Naive thymus-derived CD4-positive, alpha-beta T cell (primary cell): ENCODE results near the gene LHPP. TPM values are rescaled to one million over a fixed set of nuclear protein-coding genes. Genes with fewer than 3 reads are reported as not detected.

Source experiments
- ATAC-seq: fragments of 150-1000 bp; cut with Tn5 transposase; 2 replicates; pipeline ENCODE4 v1.10.0; 2021; ENCODE audit warnings: mild to moderate bottlenecking, moderate library complexity
- CTCF ChIA-PET: fragments of 350-600 bp; sonication (Branson Sonifier 250); formaldehyde crosslinking; loops from one replicate; lab custom pipeline; 2021; ENCODE audit warnings: antibody characterized with exemption; lab: Charles Lee
- POLR2A ChIA-PET: fragments of 350-600 bp; sonication (Branson Sonifier 250); formaldehyde crosslinking; loops from one replicate; lab custom pipeline; 2021; ENCODE audit warnings: antibody characterized with exemption, inconsistent platforms; lab: Charles Lee
- DNase-seq, 9 donors: peaks; one replicate each; pipeline versions ENCODE4 v3.0.0 to v3.0.0-alpha.2; 2020 to 2022; ENCODE audit warnings: mixed read lengths in 1 of 9
- H3K27ac ChIP-seq: one replicate; pipeline ENCODE4 v1.7.0; 2013; ENCODE audit warnings: mild to moderate bottlenecking, low read depth, low read length, moderate library complexity
- H3K27me3 ChIP-seq, 2 donors: one replicate each; pipeline ENCODE4 v1.7.0; 2013; ENCODE audit warnings: low read length in 2 of 2, mild to moderate bottlenecking in 2 of 2, moderate library complexity in 2 of 2; ENCODE audit not compliant: control insufficient read depth in 2 of 2, insufficient read depth in 2 of 2
- H3K36me3 ChIP-seq, 3 experiments: 1 replicate in 2 of 3; 2 replicates in 1 of 3; pipeline ENCODE4 v1.7.0; 2013; ENCODE audit warnings: low read length in 3 of 3, mild to moderate bottlenecking in 3 of 3, moderate library complexity in 1 of 3; ENCODE audit not compliant: insufficient read depth in 3 of 3, control insufficient read depth in 2 of 3
- H3K4me1 ChIP-seq, 2 donors: one replicate each; pipeline ENCODE4 v1.7.0; 2013; ENCODE audit warnings: low read length in 2 of 2, mild to moderate bottlenecking in 2 of 2, moderate library complexity in 1 of 2; ENCODE audit not compliant: control insufficient read depth in 2 of 2, insufficient read depth in 2 of 2
- H3K4me3 ChIP-seq: 2 replicates; pipeline ENCODE4 v1.7.0; 2013; ENCODE audit warnings: mild to moderate bottlenecking, low read length
- H3K9me3 ChIP-seq, 3 experiments: 1 replicate in 2 of 3; 2 replicates in 1 of 3; pipeline ENCODE4 v1.7.0; 2013; ENCODE audit warnings: low read length in 3 of 3; ENCODE audit not compliant: control insufficient read depth in 2 of 3
- H3K27ac Mint-ChIP-seq, 9 donors: one replicate each; pipeline ENCODE4 v1.8.0; 2020 to 2022; ENCODE audit warnings: mixed read lengths in 9 of 9, mild to moderate bottlenecking in 8 of 9, moderate library complexity in 5 of 9, inconsistent platforms in 2 of 9
- H3K27me3 Mint-ChIP-seq, 5 donors: one replicate each; pipeline ENCODE4 v1.8.0; 2021 to 2022; ENCODE audit warnings: mixed read lengths in 5 of 5, mild to moderate bottlenecking in 1 of 5
- H3K36me3 Mint-ChIP-seq, 5 donors: one replicate each; pipeline ENCODE4 v1.8.0; 2020 to 2022; ENCODE audit warnings: mixed read lengths in 5 of 5, mild to moderate bottlenecking in 3 of 5, inconsistent platforms in 1 of 5
- H3K4me1 Mint-ChIP-seq, 7 donors: one replicate each; pipeline ENCODE4 v1.8.0; 2020 to 2022; ENCODE audit warnings: mixed read lengths in 7 of 7, mild to moderate bottlenecking in 3 of 7, inconsistent platforms in 1 of 7
- H3K4me3 Mint-ChIP-seq, 10 donors: one replicate each; pipeline ENCODE4 v1.8.0; 2020 to 2022; ENCODE audit warnings: mild to moderate bottlenecking in 10 of 10, mixed read lengths in 10 of 10, moderate library complexity in 6 of 10, inconsistent platforms in 2 of 10
- H3K9me3 Mint-ChIP-seq, 11 donors: one replicate each; pipeline ENCODE4 v1.8.0; 2020 to 2022; ENCODE audit warnings: mixed read lengths in 11 of 11, mild to moderate bottlenecking in 4 of 11, inconsistent platforms in 1 of 11, moderate library complexity in 1 of 11
- intact Hi-C, 2 donors: fragments of 100-400 bp; cut with micrococcal nuclease; formaldehyde crosslinking; loops; one replicate each; pipeline ENCODE4 v1.15.1; 2023
- polyA plus RNA-seq, 2 donors: library from polyadenylated mRNA; unstranded; fragments of 300-500 nt; fragmentation: Illumina TruSeq; gene quantifications; one replicate each; pipeline ENCODE4 v1.2.3, GENCODE V29; 2021
- total RNA-seq, 6 experiments: library from RNA in 5 of 6; stranded (reverse) in 5 of 6; gene quantifications; 1 replicate in 5 of 6; 2 replicates in 1 of 6; pipeline ENCODE4 v1.2.3 and lab custom pipeline; 2021 to 2026

LHPP gene
- total and polyA plus RNA-seq, 7 experiments from 2014 or later = 19.8 to 31.2 (median 23.4) TPM

DNA sequence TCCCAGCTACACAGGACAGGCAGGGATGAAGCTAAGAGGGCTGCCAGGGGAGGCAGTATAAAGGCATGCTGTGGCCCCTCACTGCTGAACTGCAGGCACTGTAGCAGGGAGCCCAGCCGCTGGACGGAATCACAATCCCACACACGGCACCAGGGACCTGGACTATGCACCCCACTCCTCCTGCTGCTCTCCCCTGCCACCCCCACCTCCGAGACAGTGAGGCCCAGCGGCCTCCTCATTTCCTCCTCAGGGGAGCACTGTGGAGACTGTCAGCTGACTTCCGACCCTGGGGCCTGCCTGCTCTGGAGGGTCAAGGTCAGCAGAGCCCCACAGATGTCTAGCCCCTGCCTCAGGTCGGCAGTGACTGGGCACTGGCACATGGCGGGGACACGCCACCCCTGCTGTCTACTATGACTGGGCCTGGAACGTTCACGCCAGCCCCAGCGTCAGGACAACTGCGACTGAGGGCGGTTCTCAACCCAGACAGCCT, 189.8 kb downstream of the LHPP start:
- CTCF ChIA-PET = interaction anchor here (0.8 to 9.6 kb wide), 3 partner anchors 45 to 90 kb away, joined by 3 to 131 read pairs (median 4); no protein-coding TSS in a partner anchor

DNA sequence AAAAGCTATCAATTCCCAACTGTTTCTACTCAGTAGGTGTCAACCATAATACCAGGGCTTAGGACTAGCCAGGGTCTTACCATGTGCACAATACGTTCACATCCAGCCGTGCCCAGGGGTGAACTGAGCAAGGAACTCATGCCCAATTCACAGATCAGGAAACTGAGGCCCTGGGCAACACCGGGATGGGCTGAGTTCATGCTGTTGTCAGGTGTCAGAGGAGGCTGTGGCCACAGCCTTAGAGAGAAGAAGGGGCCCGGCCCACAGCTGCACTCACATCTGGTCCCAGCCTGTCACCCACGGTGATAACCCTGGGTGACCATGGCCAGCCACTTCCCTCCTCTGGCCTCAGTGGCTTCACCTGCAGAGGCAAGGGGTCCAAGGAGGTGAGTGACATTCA, 190.6 kb downstream of the LHPP start:
- peaks cover 0 to 8% (median 0%) of the 10 kb centered on the region in 3 experiments for H3K36me3 ChIP-seq
- intact Hi-C loops = no loop called here
- H3K36me3 Mint-ChIP-seq = peaks cover 0 to 10% (median 4%) of the 10 kb centered on the region in 5 donors
- ATAC-seq = no peak
- H3K27ac Mint-ChIP-seq = peak overlapping the region in 8 of 9 donors; percentile 32 to 97 (median 52)
- peak overlapping the region in 5 of 10 donors; percentile 25 to 61 (median 38) for H3K4me3 Mint-ChIP-seq
- no peak overlapping the region for H3K27ac ChIP-seq
- DNase-seq = no peak
- POLR2A ChIA-PET = interaction anchor here (0.6 to 7.0 kb wide), 3 partner anchors 16 to 34 kb away, joined by 3 to 74 read pairs (median 40); no protein-coding TSS in a partner anchor
- peaks cover 47 to 93% (median 82%) of the 10 kb centered on the region in 7 donors for H3K4me1 Mint-ChIP-seq
- peaks cover 69 to 91% of the 10 kb centered on the region in 2 donors for H3K4me1 ChIP-seq
- no peak overlapping the region for H3K4me3 ChIP-seq
- no peaks in the 10 kb centered on the region for H3K27me3 ChIP-seq
- H3K27me3 Mint-ChIP-seq = no peaks in the 10 kb centered on the region
- peaks cover 0 to 1% (median 0%) of the 10 kb centered on the region in 11 donors for H3K9me3 Mint-ChIP-seq
- no peaks in the 10 kb centered on the region for H3K9me3 ChIP-seq
- CTCF ChIA-PET = interaction anchor here (0.8 to 9.6 kb wide), 4 partner anchors 14 to 89 kb away, joined by 3 to 131 read pairs (median 5); no protein-coding TSS in a partner anchor

More for the DNA sequence above, 189.8 kb downstream of the LHPP start:
- Mint-ChIP-seq H3K4me1 (peaks cover 51 to 95% (median 85%) of the 10 kb centered on the region in 7 donors), H3K36me3 (peaks cover 0 to 10% (median 4%) of the 10 kb centered on the region in 5 donors), H3K27ac (peak overlapping the region; percentile 17 to 97 (median 69)), H3K4me3 (peak overlapping the region in 8 of 10 donors; percentile 1 to 74 (median 60)), H3K9me3 (peaks cover 0 to 1% (median 0%) of the 10 kb centered on the region in 11 donors), H3K27me3 (no peaks in the 10 kb centered on the region)
- intact Hi-C loops = loop anchor here in 1 of 2 donors (2.0 kb wide), 1 partner anchor 15 kb away; no protein-coding TSS in a partner anchor
- DNase-seq (no peak), ATAC-seq (no peak)
- peaks cover 0 to 8% (median 0%) of the 10 kb centered on the region in 3 experiments for H3K36me3 ChIP-seq
- peaks cover 74 to 95% of the 10 kb centered on the region in 2 donors for H3K4me1 ChIP-seq
- peak overlapping the region; percentile 24 for H3K27ac ChIP-seq
- H3K4me3 ChIP-seq = peak overlapping the region; percentile 16
- H3K9me3 ChIP-seq = no peaks in the 10 kb centered on the region
- POLR2A ChIA-PET = interaction anchor here (1.4 to 7.0 kb wide), 5 partner anchors 9 to 77 kb away, joined by 3 to 74 read pairs (median 40); no protein-coding TSS in a partner anchor
- no peaks in the 10 kb centered on the region for H3K27me3 ChIP-seq

DNA sequence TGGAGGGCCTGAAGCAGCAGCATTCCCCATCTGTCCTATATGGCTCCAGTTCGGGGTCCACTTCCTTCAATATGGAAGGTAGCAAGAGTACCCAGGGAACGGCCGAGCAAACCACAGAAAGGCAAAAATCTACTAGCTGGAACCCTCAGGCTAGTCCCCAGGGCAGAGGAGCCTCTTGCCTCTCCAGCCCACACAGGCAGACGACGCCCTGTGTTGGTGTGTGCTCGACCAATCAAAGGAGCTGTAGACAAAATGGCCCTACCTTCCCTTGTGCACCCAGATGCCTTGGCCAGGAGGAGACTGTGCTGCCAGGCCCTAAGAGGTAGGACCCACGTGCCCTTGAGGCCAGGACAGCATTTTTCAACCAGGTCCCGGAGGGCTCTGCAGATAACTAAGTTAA, 191.1 kb downstream of the LHPP start:
- no peak overlapping the region for H3K4me3 Mint-ChIP-seq
- no peaks in the 10 kb centered on the region for H3K27me3 ChIP-seq
- peaks cover 0 to 8% (median 0%) of the 10 kb centered on the region in 3 experiments for H3K36me3 ChIP-seq
- peaks cover 47 to 93% (median 82%) of the 10 kb centered on the region in 7 donors for H3K4me1 Mint-ChIP-seq
- DNase-seq (no peak), ATAC-seq (no peak)
- H3K27me3 Mint-ChIP-seq = no peaks in the 10 kb centered on the region
- ChIA-PET POLR2A (interaction anchor here (0.6 to 7.0 kb wide), 2 partner anchors 16 to 21 kb away, joined by 3 to 74 read pairs; no protein-coding TSS in a partner anchor), CTCF (interaction anchor here (1.0 to 1.4 kb wide), 3 partner anchors 13 to 88 kb away, joined by 3 to 7 read pairs (median 3); no protein-coding TSS in a partner anchor)
- no peak overlapping the region for H3K4me3 ChIP-seq
- no peaks in the 10 kb centered on the region for H3K9me3 ChIP-seq
- H3K4me1 ChIP-seq = peaks cover 69 to 91% of the 10 kb centered on the region in 2 donors
- no peak overlapping the region for H3K27ac ChIP-seq
- peak overlapping the region in 7 of 9 donors; percentile 11 to 97 (median 53) for H3K27ac Mint-ChIP-seq
- peaks cover 0 to 1% (median 0%) of the 10 kb centered on the region in 11 donors for H3K9me3 Mint-ChIP-seq
- intact Hi-C loops = no loop called here
- peaks cover 0 to 12% (median 4%) of the 10 kb centered on the region in 5 donors for H3K36me3 Mint-ChIP-seq

DNA sequence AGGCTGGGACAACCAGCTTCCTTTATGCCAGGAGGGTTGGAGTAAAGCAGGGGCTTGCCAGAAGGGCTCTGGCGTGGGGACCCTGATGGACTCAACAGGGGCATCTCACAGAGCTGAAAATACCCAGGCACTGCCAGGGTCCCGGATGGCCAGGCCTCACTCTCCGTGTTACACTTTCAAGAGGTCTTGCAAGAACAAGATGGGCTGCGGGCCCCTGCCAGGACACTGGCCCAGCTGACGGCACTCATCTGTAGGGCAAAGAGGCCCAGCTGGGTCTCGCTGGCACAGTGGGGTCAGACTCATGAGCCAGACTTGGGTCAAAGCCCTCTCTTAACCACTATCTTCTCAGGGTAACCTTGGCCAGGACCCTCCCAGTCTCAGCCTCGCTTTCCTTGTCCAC, 191.7 kb downstream of the LHPP start:
- intact Hi-C loops = no loop called here
- Mint-ChIP-seq H3K27me3 (no peaks in the 10 kb centered on the region), H3K4me1 (peaks cover 46 to 93% (median 81%) of the 10 kb centered on the region in 7 donors), H3K36me3 (peaks cover 0 to 14% (median 4%) of the 10 kb centered on the region in 5 donors), H3K9me3 (peaks cover 0 to 1% (median 0%) of the 10 kb centered on the region in 11 donors), H3K4me3 (no peak overlapping the region), H3K27ac (peak overlapping the region in 5 of 9 donors; percentile 11 to 97 (median 53))
- CTCF ChIA-PET = interaction anchor here (1.0 to 2.0 kb wide), 4 partner anchors 13 to 88 kb away, joined by 3 to 10 read pairs (median 5); no protein-coding TSS in a partner anchor
- no peak overlapping the region for H3K27ac ChIP-seq
- peaks cover 0 to 8% (median 0%) of the 10 kb centered on the region in 3 experiments for H3K36me3 ChIP-seq
- POLR2A ChIA-PET = interaction anchor here (0.7 to 7.0 kb wide), 2 partner anchors 21 to 256 kb away, joined by 3 to 74 read pairs; no protein-coding TSS in a partner anchor
- no peak for ATAC-seq
- H3K27me3 ChIP-seq = no peaks in the 10 kb centered on the region
- H3K4me1 ChIP-seq = peaks cover 69 to 91% of the 10 kb centered on the region in 2 donors
- no peak overlapping the region for H3K4me3 ChIP-seq
- no peak for DNase-seq
- H3K9me3 ChIP-seq = no peaks in the 10 kb centered on the region

DNA sequence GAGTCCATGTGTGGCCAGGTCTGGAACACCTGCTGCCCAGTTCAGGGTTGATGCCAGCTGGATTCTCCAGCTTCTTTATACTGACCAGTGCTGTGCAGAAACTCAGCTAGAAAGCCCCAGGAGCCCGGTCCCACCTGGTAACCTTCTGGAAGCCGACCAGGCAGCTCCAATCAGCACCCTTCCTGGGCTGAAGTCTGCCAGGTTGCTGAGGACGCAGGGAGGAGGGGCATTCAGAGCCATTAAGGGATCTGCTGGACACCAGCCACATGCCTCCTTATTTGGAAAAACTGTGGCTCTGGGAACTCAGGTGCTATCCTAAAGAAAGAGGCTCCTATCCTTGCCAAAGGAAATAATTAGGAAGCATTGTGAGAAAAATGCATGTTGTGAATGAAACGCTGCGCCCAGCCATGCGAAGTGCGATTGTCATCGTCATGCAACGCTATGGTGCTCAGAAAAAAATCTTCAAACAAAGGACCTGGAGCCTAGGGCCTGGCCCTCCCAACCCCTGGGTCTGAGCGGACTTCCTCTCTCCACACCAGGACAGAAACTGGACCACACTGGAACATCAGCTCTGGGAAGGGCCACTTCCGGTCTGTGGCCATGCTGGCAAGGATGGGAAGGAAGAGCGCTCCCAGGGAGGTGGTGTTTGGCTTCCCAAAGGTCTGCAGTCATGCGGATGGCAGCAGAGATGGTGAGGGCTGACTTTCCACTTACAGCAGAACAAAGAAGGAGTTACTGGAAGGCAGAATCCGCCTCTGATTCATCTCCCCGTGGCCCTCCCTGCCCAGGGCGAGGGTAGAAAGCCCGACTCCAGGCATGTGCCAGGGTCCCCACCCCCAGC, 192.4 kb downstream of the LHPP start:
- ATAC-seq (no peak), DNase-seq (no peak)
- H3K27ac Mint-ChIP-seq = peak overlapping the region in 6 of 9 donors; percentile 43 to 97 (median 65)
- Histone ChIP-seq H3K27me3 (no peaks in the 10 kb centered on the region), H3K4me3 (no peak overlapping the region), H3K36me3 (peaks cover 0 to 8% (median 0%) of the 10 kb centered on the region in 3 experiments), H3K9me3 (no peaks in the 10 kb centered on the region), H3K4me1 (peaks cover 69 to 91% of the 10 kb centered on the region in 2 donors), H3K27ac (no peak overlapping the region)
- intact Hi-C loops = no loop called here
- peaks cover 46 to 93% (median 81%) of the 10 kb centered on the region in 7 donors for H3K4me1 Mint-ChIP-seq
- POLR2A ChIA-PET = interaction anchor here (0.7 to 1.5 kb wide), 3 partner anchors 65 to 257 kb away, joined by 3 to 8 read pairs (median 3); no protein-coding TSS in a partner anchor
- peak overlapping the region in 1 of 10 donors; percentile 53 for H3K4me3 Mint-ChIP-seq
- peaks cover 0 to 1% (median 0%) of the 10 kb centered on the region in 11 donors for H3K9me3 Mint-ChIP-seq
- CTCF ChIA-PET = interaction anchor here (0.8 to 2.0 kb wide), 3 partner anchors 32 to 65 kb away, joined by 3 to 10 read pairs (median 4); no protein-coding TSS in a partner anchor
- H3K36me3 Mint-ChIP-seq = peaks cover 0 to 15% (median 4%) of the 10 kb centered on the region in 5 donors
- H3K27me3 Mint-ChIP-seq = no peaks in the 10 kb centered on the region
